GM21526 (cell line): ENCODE data around the gene LRRFIP1.
"Not testable (repeated sequence)": the region's sequence is repeated elsewhere in the genome, so short reads cannot be mapped to it uniquely, and the experiment has no call there.

Experiments used
- ATAC-seq: cut with Tn5 transposase; IDR thresholded peaks from one replicate; pipeline ENCODE4 v1.9.1; 2021; ENCODE audit warnings: moderate library complexity; ENCODE audit not compliant: unreplicated experiment, low FRiP score

The LRRFIP1 gene, protein sequence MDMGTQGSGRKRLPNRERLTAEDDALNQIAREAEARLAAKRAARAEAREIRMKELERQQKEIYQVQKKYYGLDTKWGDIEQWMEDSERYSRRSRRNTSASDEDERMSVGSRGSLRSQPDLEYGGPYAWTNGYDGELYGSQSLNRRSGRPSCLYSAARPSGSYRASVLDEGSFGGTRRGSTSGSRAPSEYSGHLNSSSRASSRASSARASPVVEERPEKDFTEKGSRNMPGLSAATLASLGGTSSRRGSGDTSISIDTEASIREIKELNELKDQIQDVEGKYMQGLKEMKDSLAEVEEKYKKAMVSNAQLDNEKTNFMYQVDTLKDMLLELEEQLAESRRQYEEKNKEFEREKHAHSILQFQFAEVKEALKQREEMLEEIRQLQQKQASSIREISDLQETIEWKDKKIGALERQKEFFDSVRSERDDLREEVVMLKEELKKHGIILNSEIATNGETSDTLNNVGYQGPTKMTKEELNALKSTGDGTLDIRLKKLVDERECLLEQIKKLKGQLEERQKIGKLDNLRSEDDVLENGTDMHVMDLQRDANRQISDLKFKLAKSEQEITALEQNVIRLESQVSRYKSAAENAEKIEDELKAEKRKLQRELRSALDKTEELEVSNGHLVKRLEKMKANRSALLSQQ

DNA sequence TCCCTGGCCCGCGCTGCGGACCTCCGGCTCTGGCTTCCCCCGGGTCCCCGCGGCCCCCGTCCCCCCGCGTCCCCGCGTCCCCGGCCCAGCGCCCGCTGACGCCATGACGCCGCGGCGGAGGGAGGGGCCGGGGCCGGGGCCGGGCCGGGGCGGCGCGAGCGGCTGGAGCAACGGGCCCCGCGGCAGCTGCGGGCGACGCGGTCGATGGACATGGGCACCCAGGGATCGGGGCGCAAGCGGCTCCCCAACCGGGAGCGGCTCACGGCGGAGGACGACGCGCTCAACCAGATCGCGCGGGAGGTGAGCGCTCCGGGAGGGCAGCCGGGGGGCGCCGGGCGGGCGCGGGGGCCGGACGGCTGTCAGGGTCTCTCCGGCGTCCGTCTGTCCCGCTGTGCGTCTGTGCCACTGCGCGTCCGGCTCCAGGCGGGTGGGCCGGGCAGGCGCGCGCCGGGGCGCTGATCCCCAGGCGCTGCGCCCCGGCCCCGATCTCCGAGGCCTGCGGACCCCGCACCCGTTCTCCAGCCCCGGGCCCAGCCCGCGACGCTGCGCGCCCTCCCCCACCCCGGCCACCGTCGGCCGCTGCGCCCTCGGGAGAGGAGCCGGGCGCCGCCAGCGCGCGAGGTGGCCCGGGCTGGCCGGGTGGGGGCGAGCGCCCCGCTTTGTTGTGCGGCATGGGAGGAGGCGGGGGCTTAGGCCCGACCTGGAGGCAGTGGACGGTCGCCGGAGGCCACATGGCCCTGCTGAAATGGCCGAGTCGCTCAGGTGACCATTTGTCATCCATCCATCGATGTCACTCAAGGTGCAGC, at the start of gene LRRFIP1:
LRRFIP1 (plus strand) TSS at position 147 of the 806 bp plus-strand sequence; CDS start at position 205, 58 bp downstream.
- ATAC-seq: no peak

DNA sequence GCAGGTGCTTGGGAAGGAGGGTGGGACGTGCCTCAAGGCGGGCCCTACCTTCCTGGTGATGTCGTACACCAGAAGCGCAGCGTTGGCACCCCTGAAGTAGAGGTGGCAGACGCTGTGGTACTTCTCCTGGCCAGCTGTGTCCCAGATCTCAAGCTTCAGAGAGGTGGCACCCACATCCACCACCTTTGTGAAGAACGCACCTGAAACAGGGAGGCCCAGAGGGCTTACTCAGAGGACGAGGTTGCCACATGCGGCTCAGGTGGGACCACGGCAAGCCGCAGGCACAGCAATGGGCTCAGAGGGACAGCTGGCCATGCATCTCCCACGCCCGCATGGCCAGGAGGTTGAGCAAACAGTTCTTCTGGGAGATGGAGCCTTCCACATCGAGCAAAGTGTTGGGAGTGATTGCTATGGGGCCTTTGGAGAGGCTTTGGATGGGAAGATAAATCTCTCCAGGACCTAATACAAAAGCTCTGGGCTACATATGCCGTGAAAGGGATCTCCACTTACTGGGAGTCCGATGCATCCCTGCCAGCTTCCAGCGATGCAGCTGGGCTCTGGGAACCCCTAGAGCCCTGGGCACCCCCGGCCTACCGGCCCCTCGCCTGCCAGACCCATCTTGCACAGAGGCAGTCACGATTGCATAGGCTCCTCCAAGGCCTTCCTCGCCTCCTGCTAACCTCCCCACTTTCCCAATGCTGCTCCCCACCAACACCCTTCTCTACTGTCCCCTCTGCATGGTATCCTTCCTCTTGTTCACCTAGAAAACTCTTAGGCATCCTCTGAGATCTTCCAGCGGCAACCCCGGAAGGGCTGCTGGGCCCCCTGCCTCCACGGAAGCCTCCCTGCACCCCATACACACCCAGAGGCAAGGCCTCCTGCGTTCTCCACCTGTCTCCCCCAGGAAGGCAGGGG, 49.2 kb upstream of the LRRFIP1 start:
- no peak for ATAC-seq

DNA sequence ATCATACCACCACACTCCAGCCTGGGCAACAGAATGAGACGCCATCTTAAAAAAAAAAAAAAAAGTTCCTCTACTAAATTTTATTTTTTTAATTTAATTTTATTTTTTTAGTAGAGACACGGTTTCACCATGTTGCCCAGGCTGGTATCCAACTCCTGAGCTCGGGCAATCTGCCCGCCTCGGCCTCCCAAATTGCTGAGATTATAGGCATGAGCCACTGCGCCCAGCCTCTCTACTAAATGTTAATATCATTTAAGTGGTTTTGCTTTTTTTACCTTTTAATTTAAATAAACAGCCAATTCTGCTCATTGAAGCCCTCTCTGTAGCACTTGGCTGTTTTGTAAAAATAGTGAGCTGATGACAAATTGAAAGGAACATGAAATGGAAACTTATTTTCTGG, 46.1 kb upstream of the LRRFIP1 start:
- no peak for ATAC-seq

DNA sequence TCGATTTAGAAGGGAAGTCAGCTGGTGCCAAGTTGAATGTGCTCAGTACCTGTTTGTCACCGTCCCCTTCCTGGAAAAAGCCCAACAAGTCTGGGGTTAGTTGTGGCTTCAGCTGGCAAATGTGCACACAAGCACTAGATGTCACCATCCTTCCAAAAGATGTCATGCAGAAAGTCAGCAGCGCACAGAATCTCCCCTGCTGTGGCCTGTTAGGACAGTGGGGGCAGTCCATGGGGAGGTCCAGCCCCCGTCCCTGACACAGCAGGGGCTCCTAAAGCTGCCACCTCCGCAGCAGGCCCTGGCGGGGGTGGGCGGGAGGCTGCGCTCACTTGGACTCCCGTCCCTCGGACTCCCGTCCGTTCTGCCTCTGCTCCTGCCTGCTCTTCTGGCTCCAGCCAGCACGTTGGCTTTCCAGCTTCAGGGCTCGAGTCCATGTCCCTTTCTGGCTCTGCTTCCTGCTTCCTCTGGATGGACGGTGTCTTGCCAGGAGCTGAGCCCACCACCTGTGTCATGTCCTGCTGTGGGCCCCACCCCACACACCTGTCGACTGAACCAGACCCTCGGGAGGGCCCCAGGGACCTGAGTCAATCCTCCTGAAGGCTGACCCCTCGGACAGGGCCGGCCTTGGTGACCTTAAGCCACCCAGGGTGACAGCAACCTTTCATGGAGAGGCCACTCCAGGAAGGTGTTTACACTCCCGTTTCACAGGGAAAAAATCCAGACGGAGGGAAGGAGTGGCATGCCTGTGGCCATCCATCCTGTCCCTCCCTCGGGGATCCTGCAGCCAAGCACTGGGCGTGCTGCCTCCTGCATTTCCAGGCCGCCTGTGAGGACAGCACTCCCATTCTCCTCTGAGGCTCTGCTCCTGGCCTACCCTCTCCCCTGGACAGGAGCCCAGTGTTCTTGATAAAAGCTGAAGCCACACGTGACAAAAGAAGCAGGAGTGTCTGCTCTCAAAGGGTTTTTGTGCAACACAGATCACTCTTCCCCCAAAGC, 45.3 kb upstream of the LRRFIP1 start:
- no peak for ATAC-seq

DNA sequence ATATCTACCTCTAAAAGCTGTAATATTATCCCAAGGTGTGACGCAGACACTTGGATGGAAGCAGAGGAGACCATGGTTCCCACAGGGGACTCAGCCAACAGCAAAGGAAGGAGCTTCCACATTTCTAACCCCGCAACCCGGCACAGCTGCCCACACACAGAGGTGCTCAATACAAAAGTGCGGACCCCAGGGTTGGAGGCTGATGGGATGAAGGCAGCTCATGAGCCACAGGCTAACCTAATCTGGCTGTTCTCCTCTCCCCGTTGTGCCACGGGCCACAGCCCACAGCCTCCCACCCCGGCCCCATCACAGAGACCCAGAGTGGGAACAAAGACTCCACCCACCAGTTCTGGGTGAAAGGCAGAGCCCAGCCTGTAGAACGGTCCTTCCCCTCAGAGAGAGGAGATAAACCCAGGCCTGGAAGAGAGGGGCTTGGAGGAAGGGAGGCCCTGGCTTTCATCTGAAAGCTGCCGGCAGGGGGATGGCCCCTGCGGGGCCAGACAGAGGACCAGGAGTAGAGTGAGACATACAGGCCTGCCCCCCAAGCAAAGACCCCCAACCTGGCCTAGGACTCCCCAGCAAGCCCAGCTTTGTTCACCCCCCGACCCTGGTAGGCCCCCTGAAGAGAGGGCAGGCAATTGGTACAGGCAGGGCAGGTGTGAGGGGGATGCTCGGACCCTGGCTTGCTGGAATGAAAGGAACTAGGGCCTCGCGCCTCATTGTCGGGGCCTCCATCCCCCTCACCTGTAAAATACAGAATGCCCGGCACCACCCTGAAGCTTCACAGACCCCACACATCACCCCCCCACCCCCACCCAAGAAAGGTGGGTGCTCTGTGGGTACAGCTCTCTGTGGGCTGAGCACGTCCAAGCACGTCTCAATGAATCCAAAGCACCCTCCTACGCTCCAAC, 43.7 kb upstream of the LRRFIP1 start:
- ATAC-seq: no peak

DNA sequence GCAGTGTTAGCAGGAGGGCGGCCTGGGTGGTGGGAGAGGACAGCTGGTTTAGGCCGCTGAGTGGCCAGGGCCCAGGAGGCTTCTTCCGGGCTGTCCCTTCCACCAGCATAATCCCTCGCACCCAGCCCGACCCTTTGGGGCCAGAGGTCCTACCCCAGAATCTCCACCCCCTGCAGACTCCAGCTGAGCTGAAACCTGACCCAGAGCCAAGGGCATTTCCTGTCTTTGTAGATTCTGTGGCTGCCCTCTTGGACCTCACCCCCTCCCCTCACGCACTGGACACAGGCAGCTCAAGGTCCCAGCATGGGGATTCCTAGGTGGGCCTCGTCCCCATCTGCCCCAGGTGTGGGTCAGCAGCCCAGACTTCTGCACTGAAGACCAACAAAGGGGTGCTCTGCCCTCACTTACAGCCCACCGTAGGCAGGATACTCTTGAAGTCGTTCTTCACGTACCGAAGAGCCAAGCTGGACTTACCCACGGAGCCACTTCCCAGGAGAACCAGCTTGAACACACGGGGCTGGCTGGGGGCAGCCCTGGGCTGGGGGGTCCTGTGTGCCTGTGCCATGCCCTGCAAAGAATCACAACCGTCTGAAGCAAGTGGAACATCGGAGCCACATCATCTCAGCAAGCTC, 41.7 kb upstream of the LRRFIP1 start:
- ATAC-seq: no peak

DNA sequence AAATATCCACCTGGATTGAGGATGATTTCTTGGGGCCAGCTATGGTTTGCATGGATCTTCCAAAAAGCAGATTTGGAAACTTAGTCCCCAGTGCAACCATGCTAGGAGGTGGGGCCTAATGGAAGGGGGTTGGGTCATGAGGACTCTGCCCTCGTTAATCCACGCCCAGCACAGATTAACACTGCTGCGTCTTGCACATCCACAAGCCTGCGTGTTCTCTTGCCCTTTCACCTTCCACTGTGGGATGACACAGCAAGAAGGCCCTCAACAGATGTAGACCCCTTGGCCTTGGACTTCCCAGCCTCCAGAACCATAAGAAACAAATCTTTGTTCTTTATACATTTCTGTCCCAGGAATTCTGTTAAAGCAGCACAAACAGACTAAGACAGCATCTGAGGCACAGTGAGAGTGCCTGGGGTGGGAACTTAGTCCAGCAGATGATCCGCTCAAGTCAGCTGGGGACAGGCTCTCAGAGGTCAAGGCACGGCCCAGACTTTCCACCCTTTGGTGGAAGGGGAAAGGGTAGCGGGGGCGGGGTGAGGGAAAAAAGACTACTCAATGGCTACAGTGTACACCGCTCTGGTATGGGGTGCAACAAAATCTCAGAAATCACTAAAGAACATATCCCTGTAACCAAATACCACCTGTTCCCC, 39.2 kb upstream of the LRRFIP1 start:
- no peak for ATAC-seq

DNA sequence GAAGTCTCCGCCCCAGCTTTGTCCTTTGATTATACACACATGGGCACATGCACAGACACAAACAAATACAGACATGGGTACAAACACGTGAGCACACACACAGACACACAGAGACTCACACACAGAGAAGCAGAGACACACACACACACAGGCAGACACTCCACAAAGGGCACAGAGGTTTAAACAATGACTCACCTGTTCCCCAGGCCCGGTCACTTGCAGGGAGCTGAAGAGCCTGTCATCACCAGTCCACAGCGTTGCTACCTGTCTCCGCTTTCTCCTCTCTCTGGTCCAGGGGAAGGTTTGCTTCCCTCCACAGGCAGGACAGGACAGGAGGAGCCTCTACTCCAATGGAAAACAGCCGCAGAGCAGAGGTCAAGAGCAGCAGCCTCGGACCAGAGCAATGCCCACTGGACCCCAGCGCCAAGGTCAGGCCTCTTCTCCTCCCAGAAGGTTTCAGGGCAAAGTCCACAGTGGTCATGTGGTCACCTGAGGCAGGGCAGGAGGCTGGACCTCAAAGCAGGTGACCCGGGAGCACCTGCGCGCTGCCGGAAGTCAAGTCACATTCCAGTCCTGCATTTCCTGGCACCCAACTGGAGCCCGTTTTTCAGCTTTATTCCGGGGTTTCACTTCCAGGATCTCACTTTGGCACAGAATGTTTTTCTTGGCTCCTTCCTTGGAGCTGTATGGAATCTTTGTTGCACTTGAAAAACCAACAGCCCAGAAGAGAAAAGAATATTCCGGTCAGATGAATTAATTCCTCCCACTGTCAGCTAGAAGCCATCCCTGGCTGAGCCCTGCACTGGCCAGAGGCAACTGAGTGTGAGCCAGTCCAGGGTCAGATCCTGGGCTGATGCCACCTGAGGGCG, 36.9 kb upstream of the LRRFIP1 start, which contains the start of gene RAB17:
RAB17 (minus strand) TSS at position 463 of the 869 bp plus-strand sequence. CDS start 4,580 bp downstream, outside the sequence.
- no peak for ATAC-seq

DNA sequence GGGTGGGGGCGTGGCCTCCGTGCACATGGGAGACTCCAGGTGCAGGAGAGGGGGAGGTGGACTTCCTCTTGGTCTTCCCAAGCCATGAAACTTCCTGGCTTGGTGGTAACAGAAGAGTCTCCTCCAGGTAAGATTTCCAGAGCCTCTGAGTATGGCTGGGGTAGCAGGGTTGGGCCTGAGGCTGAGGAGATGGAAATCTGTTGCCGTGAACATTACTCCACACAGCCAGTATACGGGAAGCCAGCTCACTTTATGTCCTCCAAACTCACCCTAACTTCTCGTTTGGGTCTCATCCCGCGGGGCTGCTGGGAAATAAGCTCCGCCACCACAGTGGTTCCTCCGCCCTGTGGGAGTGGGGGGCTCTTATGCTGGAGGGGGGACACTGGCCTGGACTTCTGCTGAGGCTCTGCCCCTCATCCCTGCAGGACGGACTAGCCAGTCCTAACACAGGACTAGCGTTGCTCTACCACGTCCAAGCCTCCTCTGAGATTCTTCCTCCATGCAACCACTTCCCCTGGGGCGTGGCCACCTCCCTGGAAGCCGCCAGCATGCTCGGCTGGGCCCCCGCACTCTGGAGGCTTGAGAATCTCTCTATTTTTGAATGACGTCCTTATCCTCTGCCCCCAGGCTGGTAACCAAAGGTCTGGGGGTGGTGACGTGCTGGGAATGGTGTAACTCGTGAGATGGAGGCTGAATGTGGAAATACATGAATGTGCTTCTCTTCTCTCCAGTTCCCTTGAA, 36.1 kb upstream of the LRRFIP1 start:
- no peak for ATAC-seq

DNA sequence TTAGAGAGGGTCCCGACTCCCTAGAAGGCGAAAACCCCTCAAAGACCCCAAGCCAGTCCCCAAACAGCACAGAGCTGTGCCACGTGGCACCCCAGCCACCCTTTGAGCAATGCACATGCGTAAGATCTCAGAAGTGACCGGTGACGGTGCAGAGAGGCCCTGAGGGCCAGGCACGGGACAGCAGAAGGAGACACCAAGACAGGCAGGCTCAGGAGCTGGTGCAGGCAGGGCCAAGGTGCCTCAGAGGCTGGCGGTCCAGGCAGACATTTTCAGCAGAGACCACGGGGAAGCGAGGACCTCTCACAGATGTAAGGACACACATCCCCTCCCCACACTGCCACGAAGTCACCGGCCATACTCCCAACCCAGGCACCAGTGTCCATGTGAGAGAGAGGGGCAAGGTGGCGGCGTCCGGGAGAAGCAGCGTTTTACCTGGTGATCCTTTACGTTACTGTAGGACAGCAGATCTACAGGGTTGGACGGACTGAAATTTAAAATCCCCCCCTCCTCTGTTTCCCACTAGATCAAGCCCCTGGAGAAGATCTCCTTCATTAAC, 34.9 kb upstream of the LRRFIP1 start:
- ATAC-seq: no peak

DNA sequence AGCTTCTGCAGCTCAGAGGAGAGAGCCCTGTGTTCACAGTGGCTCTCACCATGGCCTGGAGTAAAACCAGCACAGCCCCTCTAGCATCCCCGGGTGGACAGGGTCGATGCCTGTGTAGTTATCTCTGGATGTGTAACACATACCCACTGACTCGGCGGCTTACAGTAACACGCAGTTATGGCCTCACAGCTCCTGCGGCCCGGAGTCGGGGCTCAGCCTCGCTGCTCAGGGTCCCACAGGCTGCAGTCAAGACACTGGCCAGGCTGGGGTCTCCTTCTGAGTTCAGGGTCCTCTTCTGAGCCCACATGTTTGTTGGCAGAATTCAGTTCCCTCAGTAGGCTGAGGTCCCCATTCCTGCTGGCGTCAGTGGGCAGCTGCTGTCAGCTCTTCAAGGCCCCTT, 34.4 kb upstream of the LRRFIP1 start:
- ATAC-seq: no peak

DNA sequence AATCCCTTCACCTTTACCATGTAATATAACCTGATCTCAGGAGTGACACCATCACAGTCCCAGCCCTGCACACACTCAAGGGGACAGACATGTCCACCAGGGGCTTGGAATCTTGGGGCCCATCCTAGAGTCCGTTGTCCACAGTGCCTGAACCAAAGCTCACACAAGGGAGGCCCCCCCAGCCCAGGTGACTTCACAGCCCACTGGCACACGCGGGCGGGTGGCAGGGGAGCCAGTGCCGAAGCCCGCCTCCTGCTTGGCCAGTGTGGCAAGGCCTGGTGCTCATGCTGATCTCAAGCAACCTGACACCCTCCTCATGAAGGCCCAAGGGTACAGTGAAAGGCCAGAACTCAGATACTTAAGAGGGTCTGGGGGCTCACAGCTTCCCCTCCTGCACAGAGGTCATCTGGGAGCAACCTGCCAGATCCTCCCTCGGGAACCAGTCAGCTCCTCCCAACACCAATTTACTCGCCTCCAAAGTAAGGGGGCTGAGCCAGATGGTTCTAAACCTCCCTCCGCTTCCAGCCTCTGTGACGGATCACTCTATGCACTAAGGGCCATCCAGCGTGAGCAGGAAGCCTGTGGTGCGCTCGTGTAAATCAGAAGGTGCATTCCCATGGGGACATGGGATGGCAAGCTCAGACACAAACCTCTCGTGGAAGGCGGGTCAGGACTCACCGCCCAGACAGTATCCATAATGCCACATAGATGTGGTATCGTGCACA, 33.6 kb upstream of the LRRFIP1 start:
- no peak for ATAC-seq

DNA sequence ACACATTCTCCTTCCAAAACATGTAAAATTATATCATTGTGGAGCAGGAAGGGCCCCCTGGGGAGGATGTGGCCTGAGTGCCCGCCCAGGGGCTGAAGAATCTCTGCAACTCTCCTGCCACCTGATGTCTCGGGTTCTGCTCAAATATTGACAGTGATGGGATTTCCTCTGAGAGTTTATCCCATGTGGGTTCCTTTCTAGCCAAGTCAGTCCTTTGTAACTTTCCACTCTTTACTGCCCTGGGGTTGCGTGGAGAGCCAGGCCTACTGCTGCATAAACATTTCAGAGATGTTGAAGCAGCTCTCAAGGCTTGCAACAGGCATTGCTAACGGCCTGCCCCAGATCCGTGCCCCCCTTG, 32.9 kb upstream of the LRRFIP1 start:
- no peak for ATAC-seq

DNA sequence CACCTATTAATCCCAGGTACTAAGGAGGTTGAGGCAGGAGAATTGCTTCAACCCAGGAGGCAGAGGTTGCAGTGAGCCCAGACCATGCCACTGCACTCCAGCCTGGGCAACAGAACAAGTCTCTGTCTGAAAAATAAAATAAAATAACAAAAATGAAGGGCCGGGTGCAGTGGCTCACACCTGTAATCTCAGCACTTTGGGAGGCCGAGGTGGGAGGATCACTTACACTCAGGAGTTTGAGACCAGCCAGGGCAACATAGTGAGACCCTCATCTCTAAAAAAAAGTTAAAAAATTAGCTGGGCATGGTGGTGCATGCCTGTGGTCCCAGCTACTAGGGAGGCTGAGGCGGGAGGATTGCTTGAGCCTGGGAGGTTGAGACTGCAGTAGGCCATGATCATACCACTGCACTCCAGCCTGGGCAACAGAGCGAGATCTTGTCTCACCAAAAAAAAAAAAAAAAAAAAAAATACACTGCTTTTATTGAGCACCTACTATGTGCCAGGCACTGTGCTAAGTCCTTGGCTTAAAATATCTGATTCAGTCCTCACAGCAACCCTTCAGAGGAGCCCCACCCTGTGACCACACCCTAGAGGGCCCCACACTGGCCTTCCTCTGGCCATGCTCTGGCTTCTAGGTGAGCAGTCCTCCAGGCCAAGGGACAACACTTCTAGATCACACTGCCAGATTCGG, 31.4 kb upstream of the LRRFIP1 start:
- not testable (repeated sequence) for ATAC-seq
